ENCODE data around the gene CCDC85B. TPM values are rescaled to one million over a fixed set of nuclear protein-coding genes. Genes with fewer than 3 reads are reported as not detected.

CCDC85B gene
- total RNA-seq, 1 donor from 2014 or later: 28.6 TPM

DNA sequence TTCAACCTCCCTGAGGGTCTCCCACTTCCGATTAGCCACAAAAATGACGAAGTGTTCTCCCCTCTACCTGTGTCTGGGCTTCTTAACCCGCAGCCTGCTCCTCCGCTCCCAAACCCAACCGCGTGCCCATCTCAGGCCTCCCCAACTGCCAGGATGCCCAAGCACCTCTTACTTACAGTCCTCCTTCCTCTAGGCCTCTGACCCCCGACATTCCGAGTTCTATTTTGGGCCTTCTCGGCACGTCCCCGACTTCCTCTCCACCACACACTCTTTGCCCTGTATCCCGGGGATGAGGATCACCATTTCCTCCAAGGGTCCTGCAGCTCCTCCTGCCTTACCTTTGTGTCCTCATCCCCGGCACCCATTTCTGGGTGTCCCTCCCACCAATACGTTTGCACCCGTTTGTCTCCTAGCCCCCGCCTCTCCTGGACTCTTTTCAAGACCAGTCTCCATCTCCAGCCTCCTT, 30.6 kb upstream of the CCDC85B start:
- ATAC-seq (no peak), DNase-seq (no peak)
- Histone ChIP-seq H3K27ac (peak overlapping the region; percentile 98), H3K4me3 (peak overlapping the region; percentile 92), H3K27me3 (ENCODE audit: low read depth) (no peaks in the 10 kb centered on the region), H3K36me3 (peaks cover 49% of the 10 kb centered on the region), H3K4me1 (peaks cover 55% of the 10 kb centered on the region), H3K9me3 (no peaks in the 10 kb centered on the region)
- TF ChIP-seq, protein P1, sequence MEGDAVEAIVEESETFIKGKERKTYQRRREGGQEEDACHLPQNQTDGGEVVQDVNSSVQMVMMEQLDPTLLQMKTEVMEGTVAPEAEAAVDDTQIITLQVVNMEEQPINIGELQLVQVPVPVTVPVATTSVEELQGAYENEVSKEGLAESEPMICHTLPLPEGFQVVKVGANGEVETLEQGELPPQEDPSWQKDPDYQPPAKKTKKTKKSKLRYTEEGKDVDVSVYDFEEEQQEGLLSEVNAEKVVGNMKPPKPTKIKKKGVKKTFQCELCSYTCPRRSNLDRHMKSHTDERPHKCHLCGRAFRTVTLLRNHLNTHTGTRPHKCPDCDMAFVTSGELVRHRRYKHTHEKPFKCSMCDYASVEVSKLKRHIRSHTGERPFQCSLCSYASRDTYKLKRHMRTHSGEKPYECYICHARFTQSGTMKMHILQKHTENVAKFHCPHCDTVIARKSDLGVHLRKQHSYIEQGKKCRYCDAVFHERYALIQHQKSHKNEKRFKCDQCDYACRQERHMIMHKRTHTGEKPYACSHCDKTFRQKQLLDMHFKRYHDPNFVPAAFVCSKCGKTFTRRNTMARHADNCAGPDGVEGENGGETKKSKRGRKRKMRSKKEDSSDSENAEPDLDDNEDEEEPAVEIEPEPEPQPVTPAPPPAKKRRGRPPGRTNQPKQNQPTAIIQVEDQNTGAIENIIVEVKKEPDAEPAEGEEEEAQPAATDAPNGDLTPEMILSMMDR (IDR thresholded peaks at IDR 0.05): no peak
- intact Hi-C loops (cut with DNase I): no loop called here

DNA sequence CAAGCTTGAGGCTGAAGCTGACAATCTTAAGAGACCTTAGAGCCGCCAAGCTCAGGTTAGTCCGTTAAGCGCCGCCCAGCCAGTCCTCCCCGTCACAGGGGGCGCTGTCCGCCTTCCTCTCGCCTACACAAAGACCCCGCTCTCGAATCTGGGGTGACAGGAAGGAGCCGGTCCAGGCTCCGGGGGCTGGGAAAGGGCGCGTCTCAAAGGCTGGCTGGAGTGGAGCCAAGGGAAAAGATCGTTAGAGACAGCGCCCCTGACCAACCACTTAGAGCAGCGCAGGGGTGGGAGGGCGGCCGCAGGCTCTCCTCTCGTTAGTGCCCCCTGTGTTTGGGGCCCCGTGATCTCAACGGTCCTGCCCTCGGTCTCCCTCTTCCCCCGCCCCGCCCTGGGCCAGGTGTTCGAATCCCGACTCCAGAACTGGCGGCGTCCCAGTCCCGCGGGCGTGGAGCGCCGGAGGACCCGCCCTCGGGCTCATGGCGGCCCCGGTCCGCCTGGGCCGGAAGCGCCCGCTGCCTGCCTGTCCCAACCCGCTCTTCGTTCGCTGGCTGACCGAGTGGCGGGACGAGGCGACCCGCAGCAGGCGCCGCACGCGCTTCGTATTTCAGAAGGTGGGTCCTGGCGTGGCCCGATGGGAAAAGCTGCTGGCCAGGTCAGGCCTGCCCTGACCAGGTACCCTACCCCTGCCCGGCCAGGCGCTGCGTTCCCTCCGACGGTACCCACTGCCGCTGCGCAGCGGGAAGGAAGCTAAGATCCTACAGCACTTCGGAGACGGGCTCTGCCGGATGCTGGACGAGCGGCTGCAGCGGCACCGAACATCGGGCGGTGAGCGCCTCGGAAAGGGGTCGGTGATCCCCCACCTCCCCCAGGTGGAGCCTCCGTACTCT, 30.0 kb upstream of the CCDC85B start, which contains the start of gene MUS81:
MUS81 (plus strand) TSS at position 156 of the 887 bp plus-strand sequence; CDS start at position 477, 321 bp downstream.
- TF ChIP-seq, protein P1 (IDR thresholded peaks at IDR 0.05): peak; percentile 86
- Histone ChIP-seq H3K36me3 (peaks cover 49% of the 10 kb centered on the region), H3K27me3 (ENCODE audit: low read depth) (no peaks in the 10 kb centered on the region), H3K4me3 (peak within 1 kb of the TSS; percentile 92), H3K9me3 (no peaks in the 10 kb centered on the region), H3K4me1 (peaks cover 49% of the 10 kb centered on the region), H3K27ac (peak within 1 kb of the TSS; percentile 98)
- peak; percentile 79 to 82 for ATAC-seq
- peak; percentile 97 for DNase-seq
- intact Hi-C loops (cut with DNase I): no loop called here

DNA sequence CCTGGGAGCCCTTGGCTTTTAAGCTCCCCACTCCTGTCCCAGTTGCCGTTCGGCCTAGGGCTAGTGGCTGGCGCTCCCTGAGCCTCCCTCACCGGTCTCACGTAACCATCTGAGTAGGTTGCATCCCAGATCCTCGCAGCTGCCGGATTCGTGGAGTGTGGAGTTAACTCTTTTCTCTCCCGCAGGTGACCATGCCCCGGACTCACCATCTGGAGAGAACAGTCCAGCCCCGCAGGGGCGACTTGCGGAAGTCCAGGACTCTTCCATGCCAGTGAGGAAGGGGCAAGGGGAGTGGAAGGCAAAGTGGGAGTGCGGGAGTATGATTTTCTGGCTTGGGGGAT, 29.3 kb upstream of the CCDC85B start:
- Histone ChIP-seq H3K27ac (peak overlapping the region; percentile 98), H3K36me3 (peaks cover 49% of the 10 kb centered on the region), H3K9me3 (no peaks in the 10 kb centered on the region), H3K4me1 (peaks cover 43% of the 10 kb centered on the region), H3K4me3 (peak overlapping the region; percentile 92), H3K27me3 (ENCODE audit: low read depth) (no peaks in the 10 kb centered on the region)
- TF ChIP-seq, protein P1 (IDR thresholded peaks at IDR 0.05): no peak
- DNase-seq: no peak
- intact Hi-C loops (cut with DNase I): no loop called here
- ATAC-seq: no peak

DNA sequence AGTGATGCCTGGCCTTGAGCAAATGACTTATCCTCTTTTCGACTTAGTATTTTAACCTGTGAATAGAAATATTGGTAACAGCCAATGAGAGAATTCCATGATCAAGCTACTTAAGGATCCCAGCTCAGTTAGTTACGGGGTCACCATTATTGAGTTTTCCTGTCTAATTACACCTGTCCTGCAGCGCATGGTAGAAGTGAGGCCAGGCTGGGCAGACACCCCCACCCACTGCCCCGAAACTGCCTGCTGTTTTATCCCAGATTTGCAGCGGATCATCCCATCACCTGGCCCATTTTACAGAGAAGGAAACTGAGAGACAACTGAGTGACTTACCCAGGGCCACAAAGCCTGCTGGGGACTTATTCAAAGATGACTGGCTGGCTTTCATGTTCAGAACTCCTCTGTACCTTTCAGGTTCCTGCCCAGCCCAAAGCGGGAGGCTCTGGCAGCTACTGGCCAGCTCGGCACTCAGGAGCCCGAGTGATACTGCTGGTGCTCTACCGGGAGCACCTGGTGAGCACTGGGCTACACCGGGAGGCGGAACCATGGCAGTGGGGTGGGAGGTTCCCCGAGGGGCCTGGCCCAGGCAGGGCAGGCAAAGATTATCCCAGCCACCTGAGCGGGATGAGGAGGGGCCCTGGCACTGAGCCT, 28.8 kb upstream of the CCDC85B start:
- ATAC-seq (no peak), DNase-seq (peak; percentile 46)
- Histone ChIP-seq H3K4me3 (peak overlapping the region; percentile 92), H3K36me3 (peaks cover 53% of the 10 kb centered on the region), H3K4me1 (peaks cover 38% of the 10 kb centered on the region), H3K9me3 (no peaks in the 10 kb centered on the region), H3K27me3 (ENCODE audit: low read depth) (no peaks in the 10 kb centered on the region), H3K27ac (peak overlapping the region; percentile 98)
- TF ChIP-seq, protein P1 (IDR thresholded peaks at IDR 0.05): no peak
- intact Hi-C loops (cut with DNase I): no loop called here

DNA sequence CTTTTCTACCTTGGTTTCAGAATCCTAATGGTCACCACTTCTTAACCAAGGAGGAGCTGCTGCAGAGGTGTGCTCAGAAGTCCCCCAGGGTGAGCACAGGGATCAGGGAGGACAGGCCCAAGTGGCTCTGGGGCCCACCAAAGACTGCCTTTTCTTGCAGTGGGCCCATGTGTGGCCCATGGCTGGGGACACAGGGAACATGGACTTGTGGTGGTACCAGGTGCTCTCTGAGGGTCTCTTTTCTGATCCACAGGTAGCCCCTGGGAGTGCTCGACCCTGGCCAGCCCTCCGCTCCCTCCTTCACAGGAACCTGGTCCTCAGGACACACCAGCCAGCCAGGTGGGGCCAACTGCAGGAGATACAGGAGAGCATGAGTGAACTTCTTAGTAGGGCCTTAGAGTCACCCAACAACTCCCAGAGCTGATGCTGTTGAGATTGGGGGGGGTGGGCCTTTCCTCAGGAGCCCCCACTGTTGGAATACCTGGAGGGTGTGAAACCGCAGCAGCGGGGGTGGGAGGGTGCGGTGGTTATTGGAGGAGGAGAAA, 28.2 kb upstream of the CCDC85B start:
- ATAC-seq (no peak), DNase-seq (peak; percentile 47)
- Histone ChIP-seq H3K36me3 (peaks cover 59% of the 10 kb centered on the region), H3K4me3 (no peak overlapping the region), H3K4me1 (peaks cover 36% of the 10 kb centered on the region), H3K27me3 (ENCODE audit: low read depth) (no peaks in the 10 kb centered on the region), H3K9me3 (no peaks in the 10 kb centered on the region), H3K27ac (peak overlapping the region; percentile 98)
- TF ChIP-seq, protein P1 (IDR thresholded peaks at IDR 0.05): no peak
- intact Hi-C loops (cut with DNase I): no loop called here

Measured in lower lobe of right lung (tissue), 2 donors.